ENCODE results near the gene OSBP2.

Gene OSBP2

GRCh38 chr22:30650508-30651116 is 44.1 kb upstream of the OSBP2 start:
- no peak for DNase-seq (ENCODE audit: extremely low spot score)
- no peak for TF ChIP-seq FOXA1 (IDR thresholded peaks at IDR 0.05)
- TF ChIP-seq SP1 (IDR thresholded peaks at IDR 0.05) = no peak
- TF ChIP-seq ZNF384 (IDR thresholded peaks at IDR 0.05) = no peak
- TF ChIP-seq TARDBP (IDR thresholded peaks at IDR 0.05) = no peak
- no peak for TF ChIP-seq PKNOX1 (IDR thresholded peaks at IDR 0.05)
- TF ChIP-seq LEF1 (IDR thresholded peaks at IDR 0.05; ENCODE audit: borderline replicate concordance) = no peak
- TF ChIP-seq L3MBTL2 (conservative IDR thresholded peaks at IDR 0.05) = no peak
- TF ChIP-seq FOXK2 (IDR thresholded peaks at IDR 0.05) = no peak
- no peak for TF ChIP-seq BHLHE40 (IDR thresholded peaks at IDR 0.05; ENCODE audit: borderline replicate concordance)
- no peak for TF ChIP-seq SUZ12 (IDR thresholded peaks at IDR 0.05)
- no peak for TF ChIP-seq HDGF (IDR thresholded peaks at IDR 0.05; ENCODE audit: borderline replicate concordance)
- TF ChIP-seq ELF4 (IDR thresholded peaks at IDR 0.05) = no peak
- TF ChIP-seq NFRKB (IDR thresholded peaks at IDR 0.05) = no peak
- TF ChIP-seq FOXM1 (IDR thresholded peaks at IDR 0.05; ENCODE audit: borderline replicate concordance) = no peak
- no peak for TF ChIP-seq ARNT (IDR thresholded peaks at IDR 0.05)
- no peak for TF ChIP-seq CTBP1 (IDR thresholded peaks at IDR 0.05; ENCODE audit: borderline replicate concordance)
- ChIA-PET POLR2A (no interaction called here), CTCF (no interaction called here)

GRCh38 chr22:30652852-30653251 is 41.8 kb upstream of the OSBP2 start:
- ChIA-PET CTCF (no interaction called here), POLR2A (no interaction called here)
- no peak for TF ChIP-seq ELF4 (IDR thresholded peaks at IDR 0.05)
- no peak for TF ChIP-seq LEF1 (IDR thresholded peaks at IDR 0.05; ENCODE audit: borderline replicate concordance)
- no peak for TF ChIP-seq TARDBP (IDR thresholded peaks at IDR 0.05)
- no peak for DNase-seq (ENCODE audit: extremely low spot score)

- no peak for TF ChIP-seq SP1 (IDR thresholded peaks at IDR 0.05)
- no peak for TF ChIP-seq ELF4 (IDR thresholded peaks at IDR 0.05)
- no peak for TF ChIP-seq SUZ12 (IDR thresholded peaks at IDR 0.05)
- TF ChIP-seq FOXK2 (IDR thresholded peaks at IDR 0.05) = no peak
- ChIA-PET POLR2A (no interaction called here), CTCF (no interaction called here)
- no peak for DNase-seq (ENCODE audit: extremely low spot score)
Observed at GRCh38 chr22:30654361-30654760, 40.3 kb upstream of the OSBP2 start.

- DNase-seq (ENCODE audit: extremely low spot score) = no peak
- TF ChIP-seq SP1 (IDR thresholded peaks at IDR 0.05) = no peak
- peak; percentile 60; the same call in 1 of the 2 replicates for TF ChIP-seq PKNOX1 (IDR thresholded peaks at IDR 0.05)
- 0 out of 2 replicates have a peak, but pooled peaks have one; percentile 27 for TF ChIP-seq ARNT (IDR thresholded peaks at IDR 0.05)
- TF ChIP-seq FOXM1 (IDR thresholded peaks at IDR 0.05; ENCODE audit: borderline replicate concordance) = no peak
- POLR2A ChIA-PET = no interaction called here
- CTCF ChIA-PET = interaction anchor here (0.6 to 0.7 kb wide), 2 partner anchors 21 to 585 kb away, joined by 3 read pairs; no protein-coding TSS in a partner anchor
Observed at GRCh38 chr22:30655532-30655931, 39.1 kb upstream of the OSBP2 start.

GRCh38 chr22:30662040-30662439 is 32.6 kb upstream of the OSBP2 start:
- DNase-seq (ENCODE audit: extremely low spot score) = no peak
- no peak for TF ChIP-seq ZNF384 (IDR thresholded peaks at IDR 0.05)
- no peak for TF ChIP-seq NFRKB (IDR thresholded peaks at IDR 0.05)
- TF ChIP-seq ARNT (IDR thresholded peaks at IDR 0.05) = no peak
- TF ChIP-seq FOXK2 (IDR thresholded peaks at IDR 0.05) = no peak
- ChIA-PET POLR2A (interaction anchor here (0.7 kb wide), 1 partner anchor 263 kb away, joined by 3 read pairs; no protein-coding TSS in a partner anchor), CTCF (interaction anchor here (0.5 kb wide), 1 partner anchor 1037 kb away, joined by 3 read pairs; no protein-coding TSS in a partner anchor)

GRCh38 chr22:30664798-30665197 is 29.9 kb upstream of the OSBP2 start:
- TF ChIP-seq SUZ12 (IDR thresholded peaks at IDR 0.05) (no peak), L3MBTL2 (conservative IDR thresholded peaks at IDR 0.05) (no peak), ARNT (IDR thresholded peaks at IDR 0.05) (no peak), NFRKB (IDR thresholded peaks at IDR 0.05) (no peak), LEF1 (IDR thresholded peaks at IDR 0.05; ENCODE audit: borderline replicate concordance) (no peak), FOXM1 (IDR thresholded peaks at IDR 0.05; ENCODE audit: borderline replicate concordance) (no peak), ELF4 (IDR thresholded peaks at IDR 0.05) (no peak), BHLHE40 (IDR thresholded peaks at IDR 0.05; ENCODE audit: borderline replicate concordance) (no peak), PKNOX1 (IDR thresholded peaks at IDR 0.05) (no peak), TARDBP (IDR thresholded peaks at IDR 0.05) (no peak), FOXA1 (IDR thresholded peaks at IDR 0.05) (no peak), HDGF (IDR thresholded peaks at IDR 0.05; ENCODE audit: borderline replicate concordance) (no peak), FOXK2 (IDR thresholded peaks at IDR 0.05) (no peak), ZNF384 (IDR thresholded peaks at IDR 0.05) (no peak), SP1 (IDR thresholded peaks at IDR 0.05) (no peak), CTBP1 (IDR thresholded peaks at IDR 0.05; ENCODE audit: borderline replicate concordance) (no peak)
- POLR2A ChIA-PET = no interaction called here
- no peak for DNase-seq (ENCODE audit: extremely low spot score)
- CTCF ChIA-PET = no interaction called here

- CTCF ChIA-PET = no interaction called here
- TF ChIP-seq SUZ12 (IDR thresholded peaks at IDR 0.05) (no peak), NFRKB (IDR thresholded peaks at IDR 0.05) (no peak), LEF1 (IDR thresholded peaks at IDR 0.05; ENCODE audit: borderline replicate concordance) (no peak), FOXA1 (IDR thresholded peaks at IDR 0.05) (no peak), HDGF (IDR thresholded peaks at IDR 0.05; ENCODE audit: borderline replicate concordance) (no peak), FOXM1 (IDR thresholded peaks at IDR 0.05; ENCODE audit: borderline replicate concordance) (no peak), FOXK2 (IDR thresholded peaks at IDR 0.05) (no peak), PKNOX1 (IDR thresholded peaks at IDR 0.05) (no peak), ELF4 (IDR thresholded peaks at IDR 0.05) (no peak), CTBP1 (IDR thresholded peaks at IDR 0.05; ENCODE audit: borderline replicate concordance) (no peak), SP1 (IDR thresholded peaks at IDR 0.05) (no peak)
- no peak for DNase-seq (ENCODE audit: extremely low spot score)
- POLR2A ChIA-PET = no interaction called here
Observed at GRCh38 chr22:30665266-30665665, 29.4 kb upstream of the OSBP2 start.
